IMR-90 (cell line): Measurements from ENCODE around the gene DOK6. TPM values are rescaled to one million over a fixed set of nuclear protein-coding genes. Genes with fewer than 3 reads are reported as not detected.

Source experiments
- ATAC-seq: fragments of 200-7000 bp; cut with Tn5 transposase; 2 replicates; pipeline ENCODE4 v1.9.1; 2020; ENCODE audit warnings: low read depth, mild to moderate bottlenecking, moderate library complexity
- BruUV-seq: library from RNA; stranded (reverse); fragments of 400-500 nt; replicated peaks from 2 replicates; lab custom pipeline; 2021; lab: Mats Ljungman, UMichigan
- CTCF ChIA-PET: fragments of 300-600 bp; formaldehyde crosslinking; extraction: SDS; loops from one replicate; lab custom pipeline; 2021; ENCODE audit warnings: antibody characterized with exemption; lab: Yijun Ruan, JAX
- POLR2A ChIA-PET: fragments of 300-600 bp; sonication (Branson Sonifier 250); formaldehyde crosslinking; loops from one replicate; lab custom pipeline; 2022; ENCODE audit warnings: antibody characterized with exemption; ENCODE audit not compliant: unreplicated experiment; lab: Charles Lee
- DNase-seq: peaks from one replicate; pipeline ENCODE4 v3.0.0; 2013
- H2AFZ ChIP-seq: replicated peaks from 2 replicates; pipeline ENCODE3; 2013; ENCODE audit warnings: low read length, mild to moderate bottlenecking; ENCODE audit not compliant: poor library complexity
- H2AK5ac ChIP-seq: 2 replicates; pipeline ENCODE4 v1.6.1; 2013; ENCODE audit warnings: low read depth, low read length, inconsistent platforms
- H2AK9ac ChIP-seq: replicated peaks from 2 replicates; pipeline ENCODE3; 2013; ENCODE audit warnings: mild to moderate bottlenecking, low read depth, low read length, moderate library complexity; ENCODE audit not compliant: poor library complexity
- H2BK120ac ChIP-seq: 2 replicates; pipeline ENCODE4 v1.6.1; 2013; ENCODE audit warnings: low read depth, low read length, inconsistent platforms
- H2BK15ac ChIP-seq: 3 replicates; pipeline ENCODE4 v1.6.1; 2013; ENCODE audit warnings: low read depth, low read length, inconsistent platforms
- H2BK20ac ChIP-seq: 2 replicates; pipeline ENCODE4 v1.6.1; 2013; ENCODE audit warnings: low read depth, mild to moderate bottlenecking, inconsistent platforms, low read length, moderate library complexity
- H2BK5ac ChIP-seq: 2 replicates; pipeline ENCODE4 v1.6.1; 2013; ENCODE audit warnings: mild to moderate bottlenecking, low read depth, low read length, inconsistent platforms; ENCODE audit not compliant: poor library complexity, severe bottlenecking
- H3K14ac ChIP-seq: replicated peaks from 2 replicates; pipeline ENCODE4 v1.6.1; 2013; ENCODE audit warnings: low read depth, low read length, inconsistent platforms
- H3K18ac ChIP-seq: 2 replicates; pipeline ENCODE4 v1.6.1; 2013; ENCODE audit warnings: low read depth, low read length, control low read depth
- H3K23ac ChIP-seq: 2 replicates; pipeline ENCODE4 v1.6.1; 2013; ENCODE audit warnings: low read depth, low read length, inconsistent platforms
- H3K27ac ChIP-seq: 2 replicates; pipeline ENCODE4 v1.5.1; 2013; ENCODE audit warnings: mild to moderate bottlenecking, control low read depth, low read length; ENCODE audit not compliant: insufficient read depth
- H3K27me3 ChIP-seq: 2 replicates; pipeline ENCODE4 v1.6.1; 2013; ENCODE audit warnings: low read length; ENCODE audit not compliant: control insufficient read depth, insufficient read depth
- H3K36me3 ChIP-seq: 2 replicates; pipeline ENCODE4 v1.6.1; 2013; ENCODE audit warnings: low read length, mixed read lengths; ENCODE audit not compliant: control insufficient read depth, insufficient read depth
- H3K4ac ChIP-seq: 2 replicates; pipeline ENCODE4 v1.6.1; 2013; ENCODE audit warnings: low read depth, low read length, inconsistent platforms
- H3K4me1 ChIP-seq: 2 replicates; pipeline ENCODE4 v1.6.1; 2013; ENCODE audit warnings: low read length, mixed read lengths; ENCODE audit not compliant: control insufficient read depth, insufficient read depth
- H3K4me2 ChIP-seq: 2 replicates; pipeline ENCODE4 v1.6.1; 2013; ENCODE audit warnings: low read depth, mild to moderate bottlenecking, control low read depth, low read length, moderate library complexity
- H3K4me3 ChIP-seq: 2 replicates; pipeline ENCODE4 v1.5.1; 2013; ENCODE audit warnings: low read depth, mild to moderate bottlenecking, control low read depth, low read length, moderate library complexity; ENCODE audit not compliant: insufficient read depth
- H3K56ac ChIP-seq: 2 replicates; pipeline ENCODE4 v1.6.1; 2013; ENCODE audit warnings: low read length, inconsistent platforms; ENCODE audit not compliant: insufficient read depth; ENCODE audit errors: extremely low read depth
- H3K79me1 ChIP-seq, 2 experiments: 2 replicates each; pipeline ENCODE4 v1.6.1; 2013; ENCODE audit warnings: low read length in 2 of 2, inconsistent platforms in 1 of 2, low read depth in 1 of 2
- H3K9ac ChIP-seq: 2 replicates; pipeline ENCODE4 v1.6.1; 2013; ENCODE audit warnings: low read depth, low read length, control low read depth
- H3K9me1 ChIP-seq: 2 replicates; pipeline ENCODE4 v1.6.1; 2013; ENCODE audit warnings: low read length, inconsistent platforms; ENCODE audit not compliant: insufficient read depth
- H3K9me3 ChIP-seq: 2 replicates; pipeline ENCODE4 v1.6.1; 2013; ENCODE audit warnings: low read length; ENCODE audit not compliant: control insufficient read depth, insufficient read depth
- H4K20me1 ChIP-seq: 2 replicates; pipeline ENCODE4 v1.6.1; 2013; ENCODE audit warnings: low read length, inconsistent platforms; ENCODE audit not compliant: insufficient read depth
- H4K5ac ChIP-seq: 2 replicates; pipeline ENCODE4 v1.6.1; 2013; ENCODE audit warnings: mild to moderate bottlenecking, low read depth, low read length, control low read depth
- H4K8ac ChIP-seq, 2 experiments: 2 replicates each; pipeline ENCODE4 v1.6.1; 2013; ENCODE audit warnings: low read depth in 2 of 2, low read length in 2 of 2, control low read depth in 1 of 2, inconsistent platforms in 1 of 2
- H4K91ac ChIP-seq: 2 replicates; pipeline ENCODE4 v1.6.1; 2013; ENCODE audit warnings: low read depth, low read length, inconsistent platforms; ENCODE audit not compliant: insufficient read depth
- BHLHE40 ChIP-seq: fragments of 150-350 bp; IDR thresholded peaks from 2 replicates; pipeline ENCODE4 v1.6.1; 2016; ENCODE audit warnings: mild to moderate bottlenecking, low read depth, low read length
- CEBPB ChIP-seq: IDR thresholded peaks from 2 replicates; pipeline ENCODE4 v1.6.1; 2012; ENCODE audit warnings: low read depth, low read length, improper control_type of control experiment
- CHD1 ChIP-seq: IDR thresholded peaks from 2 replicates; pipeline ENCODE4 v1.6.1; 2012; ENCODE audit warnings: low read depth, low read length, improper control_type of control experiment
- CTCF ChIP-seq: conservative IDR thresholded peaks from 2 replicates; pipeline ENCODE4 v1.5.1; 2012; ENCODE audit warnings: mild to moderate bottlenecking, low read depth, low read length, improper control_type of control experiment
- ELK1 ChIP-seq: fragments of 150-350 bp; IDR thresholded peaks from 2 replicates; pipeline ENCODE4 v1.6.1; 2016; ENCODE audit warnings: low read depth, mild to moderate bottlenecking, low read length, moderate library complexity, borderline replicate concordance
- MAFK ChIP-seq: IDR thresholded peaks from 2 replicates; pipeline ENCODE4 v1.6.1; 2012; ENCODE audit warnings: low read depth, low read length, improper control_type of control experiment
- MAZ ChIP-seq: IDR thresholded peaks from 2 replicates; pipeline ENCODE4 v1.6.1; 2012; ENCODE audit warnings: low read depth, mild to moderate bottlenecking, low read length, improper control_type of control experiment, moderate library complexity, borderline replicate concordance
- MXI1 ChIP-seq: IDR thresholded peaks from 2 replicates; pipeline ENCODE4 v1.6.1; 2012; ENCODE audit warnings: low read depth, mild to moderate bottlenecking, low read length, moderate library complexity, borderline replicate concordance
- NFE2L2 ChIP-seq: fragments of 150-350 bp; IDR thresholded peaks from 2 replicates; pipeline ENCODE4 v1.6.1; 2016; ENCODE audit warnings: low read depth, mild to moderate bottlenecking, low read length
- RAD21 ChIP-seq: IDR thresholded peaks from 2 replicates; pipeline ENCODE4 v1.6.1; 2012; ENCODE audit warnings: low read length, improper control_type of control experiment
- RCOR1 ChIP-seq: IDR thresholded peaks from 2 replicates; pipeline ENCODE4 v1.6.1; 2012; ENCODE audit warnings: mild to moderate bottlenecking, low read length, improper control_type of control experiment; ENCODE audit not compliant: insufficient replicate concordance
- SMC3 ChIP-seq: fragments of 150-350 bp; IDR thresholded peaks from 2 replicates; pipeline ENCODE4 v1.6.1; 2016; ENCODE audit warnings: low read depth, mild to moderate bottlenecking, antibody characterized with exemption, low read length, moderate library complexity
- WGBS, 2 experiments: methylation state at CpG; one replicate each; pipeline versions ENCODE4 v1.1.5 to v1.1.7; 2013; ENCODE audit warnings: missing lambda C conversion rate in 2 of 2; ENCODE audit not compliant: insufficient read length in 1 of 2; ENCODE audit errors: extremely low coverage in 2 of 2; 5-methylcytosine and 5-hydroxymethylcytosine counted together
- dilution Hi-C: fragments of 300-500 bp; cut with HindIII; formaldehyde crosslinking; loops from one replicate; pipeline ENCODE4 v1.14.3; 2018; ENCODE audit warnings: low sequenced_read_pairs; ENCODE audit not compliant: unreplicated experiment
- in situ Hi-C: fragments of 300-500 bp; cut with MboI; formaldehyde crosslinking; loops from 3 replicates; pipeline ENCODE4 v1.14.3; 2019; ENCODE audit warnings: low sequenced_read_pairs, inconsistent platforms, mixed read lengths
- intact Hi-C: fragments of 100-400 bp; cut with micrococcal nuclease; formaldehyde crosslinking; loops from 2 replicates; pipeline ENCODE4 v1.10.0; 2022
- polyA plus RNA-seq, 3 experiments: library from polyadenylated mRNA; depleted of rRNA; stranded (reverse); fragments of >200 nt; gene quantifications; 2 replicates each; pipeline ENCODE4 v1.2.3, GENCODE V29; 2012; ENCODE audit warnings: low replicate concordance in 1 of 3
- total RNA-seq: library from RNA; depleted of rRNA; stranded (reverse); fragments of >200 nt; gene quantifications from 2 replicates; pipeline ENCODE4 v1.2.3, GENCODE V29; 2012

DOK6 gene
- total and polyA plus RNA-seq, 2 of the 4 experiments (the other 2 are of a cell fraction): 1.9 to 2.7 TPM

- TF ChIP-seq MAFK (no peak), MXI1 (no peak), SMC3 (no peak), NFE2L2 (no peak), RAD21 (no peak), ELK1 (no peak), CHD1 (no peak), CTCF (no peak), MAZ (no peak), RCOR1 (no peak), CEBPB (no peak), BHLHE40 (no peak)
- H3K9me3 ChIP-seq: no peaks in the 10 kb centered on the region
- no peak overlapping the region for H4K8ac ChIP-seq
- no peak overlapping the region for H2AFZ ChIP-seq
- no peaks in the 10 kb centered on the region for H4K20me1 ChIP-seq
- in situ Hi-C loops (no loop called here), dilution Hi-C loops (no loop called here), intact Hi-C loops (loop anchor here (10.0 kb wide), 1 partner anchor 62 kb away; no protein-coding TSS in a partner anchor)
- no peaks in the 10 kb centered on the region; the same call in 1 of the 2 replicates for H3K9me1 ChIP-seq
- H2AK9ac ChIP-seq: no peak overlapping the region
- H3K4me3 ChIP-seq: no peak overlapping the region
- no peak overlapping the region for H2BK5ac ChIP-seq
- ATAC-seq: no peak
- H2BK20ac ChIP-seq: no peak overlapping the region
- no peak overlapping the region for H4K5ac ChIP-seq
- no peak overlapping the region for H3K4ac ChIP-seq
- H4K91ac ChIP-seq: no peak overlapping the region
- no peaks in the 10 kb centered on the region for H3K36me3 ChIP-seq
- H2BK120ac ChIP-seq: no peak overlapping the region
- no peak overlapping the region for H3K23ac ChIP-seq
- H3K14ac ChIP-seq: no peak overlapping the region
- no peak overlapping the region for H2BK15ac ChIP-seq
- no peaks in the 10 kb centered on the region for H3K27me3 ChIP-seq
- H3K4me2 ChIP-seq: no peak overlapping the region
- H2AK5ac ChIP-seq: no peak overlapping the region
- H3K4me1 ChIP-seq: peaks cover 3% of the 10 kb centered on the region
- ChIA-PET POLR2A (no interaction called here), CTCF (interaction anchor here (0.5 kb wide), 1 partner anchor 544 kb away, joined by 3 read pairs; no protein-coding TSS in a partner anchor)
- no peak overlapping the region for H3K9ac ChIP-seq
- no CpG with 5 or more reads among the region's 4 CpGs for WGBS, 2 experiments
- H3K79me1 ChIP-seq: no peaks in the 10 kb centered on the region
- H3K27ac ChIP-seq: no peak overlapping the region
- no peak for DNase-seq
- H3K18ac ChIP-seq: no peak overlapping the region
- BruUV-seq: no TSS peak
- H3K56ac ChIP-seq: no peak overlapping the region
Observed at GRCh38 chr18:69872661-69873060, 472.0 kb downstream of the DOK6 start.
